HepG2 (cell line): ENCODE results near the gene PCAT6. TPM values are rescaled to one million over a fixed set of nuclear protein-coding genes. Genes with fewer than 3 reads are reported as not detected.

ENCODE experiments used
- ATAC-seq: fragments of 200-7000 bp; cut with Tn5 transposase; 3 replicates; pipeline ENCODE4 v1.9.1; 2020; ENCODE audit warnings: mild to moderate bottlenecking, moderate library complexity
- BruUV-seq: library from RNA; stranded (reverse); fragments of 400-500 nt; replicated peaks from 2 replicates; lab custom pipeline; 2021; lab: Mats Ljungman, UMichigan
- CTCF ChIA-PET: fragments of 300-600 bp; formaldehyde crosslinking; extraction: SDS; loops from one replicate; lab custom pipeline; 2021; ENCODE audit warnings: low total read pairs, inconsistent platforms, low intra/inter-chr PET ratio; lab: Yijun Ruan, JAX
- POLR2A ChIA-PET: fragments of 350-600 bp; sonication (Branson Sonifier 250); formaldehyde crosslinking; loops from one replicate; lab custom pipeline; 2020; ENCODE audit warnings: antibody characterized with exemption, inconsistent platforms; lab: Yijun Ruan, JAX
- DNase-seq: peaks from one replicate; pipeline ENCODE4 v3.0.0-alpha.2; 2015; ENCODE audit warnings: low spot score
- FAIRE-seq: peaks from 3 replicates; lab custom pipeline; 2011; peaks lifted over from hg19 to GRCh38; lab: Jason Lieb, UNC
- H2AFZ ChIP-seq: one replicate; pipeline ENCODE4 v1.6.1; 2011; ENCODE audit warnings: low read length, inconsistent platforms
- H3K27ac ChIP-seq: fragments of 300-600 bp; 3 replicates; pipeline ENCODE4 v1.8.0; 2011; ENCODE audit warnings: mixed run types, mild to moderate bottlenecking, mixed read lengths, low read length, inconsistent platforms; ENCODE audit not compliant: insufficient read depth; ENCODE audit errors: extremely low read length
- H3K27me3 ChIP-seq, 2 experiments: fragments of 200-600 bp in 1 of 2; 2 replicates in 1 of 2; 3 replicates in 1 of 2; pipeline versions ENCODE4 v1.6.0 to v1.8.0; 2011; ENCODE audit warnings: low read length in 2 of 2, mild to moderate bottlenecking in 2 of 2, moderate library complexity in 2 of 2, inconsistent platforms in 1 of 2; ENCODE audit not compliant: insufficient read depth in 2 of 2, control insufficient read depth in 1 of 2
- H3K36me3 ChIP-seq, 2 experiments: fragments of 200-600 bp in 1 of 2; replicated peaks in 1 of 2; 2 replicates in 1 of 2; 3 replicates in 1 of 2; pipeline versions ENCODE4 v1.5.1 to v1.8.0; 2011; ENCODE audit warnings: low read length in 2 of 2, inconsistent platforms in 1 of 2; ENCODE audit not compliant: insufficient read depth in 2 of 2, control insufficient read depth in 1 of 2
- H3K4me1 ChIP-seq: 2 replicates; pipeline ENCODE4 v1.5.1; 2012; ENCODE audit warnings: low read length, inconsistent platforms; ENCODE audit not compliant: insufficient read depth
- H3K4me2 ChIP-seq: 2 replicates; pipeline ENCODE4 v1.6.0; 2011; ENCODE audit warnings: low read depth, low read length, inconsistent platforms
- H3K4me3 ChIP-seq, 3 experiments: fragments of 200-600 bp in 1 of 3; sonication (generic), shearing (Covaris generic) in 1 of 3; replicated peaks in 1 of 3; 2 replicates each; pipeline ENCODE4 v1.5.1; 2011 to 2016; ENCODE audit warnings: low read length in 3 of 3, inconsistent platforms in 2 of 3, low read depth in 2 of 3, mild to moderate bottlenecking in 2 of 3, control low read depth in 1 of 3, mixed read lengths in 1 of 3; ENCODE audit not compliant: insufficient read depth in 1 of 3
- H3K79me2 ChIP-seq: one replicate; pipeline ENCODE4 v1.6.1; 2011; ENCODE audit warnings: low read length, inconsistent platforms; ENCODE audit not compliant: insufficient read depth
- H3K9ac ChIP-seq: 2 replicates; pipeline ENCODE4 v1.6.0; 2011; ENCODE audit warnings: mild to moderate bottlenecking, low read depth, low read length, inconsistent platforms; ENCODE audit not compliant: insufficient read depth
- H3K9me3 ChIP-seq: 2 replicates; pipeline ENCODE4 v1.5.1; 2012; ENCODE audit warnings: mild to moderate bottlenecking, low read length
- H4K20me1 ChIP-seq: 2 replicates; pipeline ENCODE4 v1.6.0; 2011; ENCODE audit warnings: inconsistent platforms, mild to moderate bottlenecking, low read length, moderate library complexity; ENCODE audit not compliant: insufficient read depth
- ARID4A ChIP-seq: sonication (generic); formaldehyde crosslinking; IDR thresholded peaks from 2 replicates; pipeline ENCODE4 v1.5.0; 2020; ENCODE audit warnings: mild to moderate bottlenecking, missing genetic modification reagents, borderline replicate concordance
- MAX ChIP-seq: IDR thresholded peaks from 2 replicates; pipeline ENCODE4 v1.6.1; 2012; ENCODE audit warnings: inconsistent platforms
- SMARCE1 ChIP-seq: fragments of 450-650 bp; IDR thresholded peaks from 2 replicates; pipeline ENCODE4 v1.6.1; 2017; ENCODE audit warnings: borderline replicate concordance
- ZNF687 ChIP-seq: sonication (generic); formaldehyde crosslinking; IDR thresholded peaks from 2 replicates; pipeline ENCODE4 v1.5.1; 2020; ENCODE audit warnings: mild to moderate bottlenecking, missing genetic modification reagents, moderate library complexity
- ZNF710 ChIP-seq: sonication (generic); formaldehyde crosslinking; IDR thresholded peaks from 2 replicates; pipeline ENCODE4 v1.5.0; 2020; ENCODE audit warnings: mild to moderate bottlenecking, missing genetic modification reagents, borderline replicate concordance
- ZZZ3 ChIP-seq: sonication (generic); formaldehyde crosslinking; IDR thresholded peaks from 2 replicates; pipeline ENCODE4 v1.4.0; 2020; ENCODE audit warnings: missing genetic modification reagents, mild to moderate bottlenecking, borderline replicate concordance
- WGBS: methylation state at CpG from one replicate; pipeline ENCODE4 v1.1.6; 2017; ENCODE audit warnings: low lambda C conversion rate; 5-methylcytosine and 5-hydroxymethylcytosine counted together
- in situ Hi-C: cut with HindIII; loops from 2 replicates; pipeline ENCODE4 v1.10.0; 2017; ENCODE audit warnings: low pct_unique_long_range_greater_than_20kb; ENCODE audit not compliant: extremely low pct_ligation_motif_present
- intact Hi-C: fragments of 100-400 bp; cut with micrococcal nuclease; formaldehyde crosslinking; loops from one replicate; pipeline ENCODE4 v1.10.0; 2022; ENCODE audit not compliant: unreplicated experiment
- polyA plus RNA-seq, 8 experiments: library from polyadenylated mRNA; depleted of rRNA in 3 of 8; stranded (reverse) in 7 of 8; unstranded in 1 of 8; fragments of >200 nt; fragmentation: Illumina TruSeq in 4 of 8; extraction: Trizol in 4 of 8; gene quantifications; 2 replicates each; pipeline versions ENCODE4 v1.2.1 to v1.2.3, GENCODE V29; 2011 to 2016; ENCODE audit warnings: low read depth in 4 of 8, missing spikeins in 1 of 8, mixed read lengths in 1 of 8; ENCODE audit not compliant: insufficient read depth in 1 of 8
- total RNA-seq, 5 experiments: library from RNA; depleted of rRNA; stranded (reverse); fragments of >200 nt; fragmentation: Illumina TruSeq; extraction: Trizol; gene quantifications; 2 replicates each; pipeline ENCODE4 v1.2.3, GENCODE V29; 2016; ENCODE audit warnings: low read depth in 1 of 5
- TF ChIP-seq, protein P1 (sequence below): IDR thresholded peaks from 2 replicates; pipeline ENCODE4 v1.6.1; 2016; ENCODE audit warnings: low read depth, borderline replicate concordance
- TF ChIP-seq, protein P2 (sequence below): sonication (generic); formaldehyde crosslinking; IDR thresholded peaks from 2 replicates; pipeline ENCODE4 v1.4.0; 2020; ENCODE audit warnings: missing genetic modification reagents, borderline replicate concordance

The PCAT6 gene
- total and polyA plus RNA-seq, 2 of the 13 experiments (the other 11 are each of a cell fraction or from before 2014, with no cell fraction given) = 0.60 to 4.4 TPM

- Histone ChIP-seq H3K36me3 (peaks cover 1 to 3% of the 10 kb centered on the region in 2 experiments; a peak in 2 of 5 replicates), H3K4me3 (no peak overlapping the region), H2AFZ (no peak overlapping the region), H3K9me3 (no peaks in the 10 kb centered on the region), H3K79me2 (peaks cover 75% of the 10 kb centered on the region), H3K27ac (no peak overlapping the region), H3K9ac (no peak overlapping the region), H3K27me3 (no peaks in the 10 kb centered on the region), H3K4me1 (peaks cover 16% of the 10 kb centered on the region), H4K20me1 (peaks cover 74% of the 10 kb centered on the region), H3K4me2 (no peak overlapping the region)
- intact Hi-C loops = no loop called here
- BruUV-seq = no TSS peak
- FAIRE-seq (no peak), DNase-seq (no peak), ATAC-seq (no peak)
- in situ Hi-C loops = no loop called here
- 98% methylated on average over 4 of the region's 4 CpGs for WGBS
- CTCF ChIA-PET = no interaction called here
- POLR2A ChIA-PET = no interaction called here
- TF ChIP-seq ZZZ3 (CRISPR knock-in tag) (no peak), SMARCE1 (no peak), ZNF687 (CRISPR knock-in tag) (no peak), ARID4A (CRISPR knock-in tag) (no peak), ZNF710 (CRISPR knock-in tag) (no peak), MAX (no peak)
- TF ChIP-seq, protein P1, sequence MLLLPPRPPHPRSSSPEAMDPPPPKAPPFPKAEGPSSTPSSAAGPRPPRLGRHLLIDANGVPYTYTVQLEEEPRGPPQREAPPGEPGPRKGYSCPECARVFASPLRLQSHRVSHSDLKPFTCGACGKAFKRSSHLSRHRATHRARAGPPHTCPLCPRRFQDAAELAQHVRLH (CRISPR knock-in tag) = no peak
- TF ChIP-seq, protein P2, sequence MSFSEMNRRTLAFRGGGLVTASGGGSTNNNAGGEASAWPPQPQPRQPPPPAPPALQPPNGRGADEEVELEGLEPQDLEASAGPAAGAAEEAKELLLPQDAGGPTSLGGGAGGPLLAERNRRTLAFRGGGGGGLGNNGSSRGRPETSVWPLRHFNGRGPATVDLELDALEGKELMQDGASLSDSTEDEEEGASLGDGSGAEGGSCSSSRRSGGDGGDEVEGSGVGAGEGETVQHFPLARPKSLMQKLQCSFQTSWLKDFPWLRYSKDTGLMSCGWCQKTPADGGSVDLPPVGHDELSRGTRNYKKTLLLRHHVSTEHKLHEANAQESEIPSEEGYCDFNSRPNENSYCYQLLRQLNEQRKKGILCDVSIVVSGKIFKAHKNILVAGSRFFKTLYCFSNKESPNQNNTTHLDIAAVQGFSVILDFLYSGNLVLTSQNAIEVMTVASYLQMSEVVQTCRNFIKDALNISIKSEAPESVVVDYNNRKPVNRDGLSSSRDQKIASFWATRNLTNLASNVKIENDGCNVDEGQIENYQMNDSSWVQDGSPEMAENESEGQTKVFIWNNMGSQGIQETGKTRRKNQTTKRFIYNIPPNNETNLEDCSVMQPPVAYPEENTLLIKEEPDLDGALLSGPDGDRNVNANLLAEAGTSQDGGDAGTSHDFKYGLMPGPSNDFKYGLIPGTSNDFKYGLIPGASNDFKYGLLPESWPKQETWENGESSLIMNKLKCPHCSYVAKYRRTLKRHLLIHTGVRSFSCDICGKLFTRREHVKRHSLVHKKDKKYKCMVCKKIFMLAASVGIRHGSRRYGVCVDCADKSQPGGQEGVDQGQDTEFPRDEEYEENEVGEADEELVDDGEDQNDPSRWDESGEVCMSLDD (CRISPR knock-in tag) = no peak
These were observed 19.5 kb upstream of the PCAT6 start for GRCh38 chr1:202791077-202791747.
